Measurements from ENCODE around the gene TMEM37.

TMEM37 gene

DNA sequence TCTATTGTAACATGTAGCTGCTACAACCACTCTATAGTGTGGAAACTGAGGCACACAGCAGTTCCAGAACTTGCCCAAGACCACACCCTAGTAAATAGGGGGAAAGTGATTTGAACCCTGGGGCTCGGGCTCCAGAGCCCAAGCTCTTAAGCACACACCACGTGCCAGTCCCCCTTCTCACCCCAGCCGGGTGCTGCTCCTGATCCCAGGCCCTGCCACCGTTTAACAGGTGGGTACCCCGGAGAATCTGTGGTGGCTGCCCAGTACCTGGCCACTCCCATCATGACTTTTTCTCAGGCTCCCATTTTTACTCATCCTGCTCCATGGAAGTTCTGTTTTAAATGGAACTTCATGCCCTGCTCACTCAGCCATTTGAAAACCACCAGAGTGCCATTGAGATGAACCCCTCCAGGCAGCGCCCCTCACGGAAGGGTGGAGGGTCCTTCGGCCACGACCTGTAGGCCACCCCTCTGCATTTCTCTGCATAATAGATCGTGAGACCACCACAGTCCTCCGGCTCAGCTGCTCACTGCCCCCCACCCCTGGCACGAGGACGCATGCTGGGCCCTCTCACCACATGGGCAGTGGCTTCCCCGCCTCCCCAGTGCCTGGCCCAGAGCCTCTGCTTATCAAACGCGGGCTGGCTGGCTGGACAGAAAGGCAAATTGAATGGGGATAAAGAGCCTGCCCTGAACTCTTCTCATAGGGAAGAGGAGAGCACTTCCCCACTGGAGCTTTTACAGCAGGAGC lies 42.1 kb downstream of the TMEM37 start:
- no peak for DNase-seq (ENCODE audit: low read depth, low spot score)
- H3K4me3 ChIP-seq (ENCODE audit: low read length), result no peak overlapping the region

DNA sequence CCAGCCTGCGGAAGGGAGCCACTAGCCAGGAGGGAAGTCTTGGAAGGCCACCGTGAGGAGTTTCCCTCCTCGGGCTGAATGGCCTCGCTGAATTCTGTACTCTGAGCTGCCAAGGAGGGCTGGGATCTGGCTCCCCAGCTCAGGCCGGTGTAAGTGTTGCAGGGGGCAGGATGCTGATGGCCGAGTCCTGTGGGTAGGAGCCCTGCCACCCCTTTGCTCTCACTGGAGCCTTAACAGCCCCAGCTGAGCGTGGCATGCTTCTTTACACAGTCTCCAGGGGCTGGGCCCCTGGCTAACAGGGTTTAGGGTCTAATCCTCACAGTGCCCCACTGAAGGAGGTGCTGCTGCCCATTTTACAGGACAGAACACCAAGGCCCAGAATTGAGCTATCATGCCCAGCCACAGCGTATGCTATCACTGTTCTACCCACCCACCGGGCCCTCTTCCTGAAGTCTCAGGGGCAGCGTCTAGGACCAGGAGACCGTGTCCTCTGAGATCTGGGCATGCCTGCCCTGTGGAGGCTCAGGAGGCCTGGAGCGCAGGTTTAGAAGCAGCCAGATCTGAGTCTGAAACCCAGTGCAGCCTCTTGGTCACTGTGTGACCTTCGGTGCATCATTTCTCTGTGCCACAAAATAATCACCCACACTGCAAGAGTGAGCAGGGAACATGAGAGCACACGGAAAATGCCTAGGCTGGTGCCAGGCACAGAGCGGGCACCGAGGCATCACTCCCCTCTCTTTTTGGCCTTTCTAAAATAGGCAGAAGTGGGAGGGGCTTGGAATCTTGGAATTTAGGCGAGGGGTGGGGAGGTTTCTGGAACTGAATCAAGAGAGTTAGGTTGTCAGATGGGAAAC lies 42.9 kb downstream of the TMEM37 start:
- no peak for DNase-seq (ENCODE audit: low read depth, low spot score)
- H3K4me3 ChIP-seq (ENCODE audit: low read length), result no peak overlapping the region

DNA sequence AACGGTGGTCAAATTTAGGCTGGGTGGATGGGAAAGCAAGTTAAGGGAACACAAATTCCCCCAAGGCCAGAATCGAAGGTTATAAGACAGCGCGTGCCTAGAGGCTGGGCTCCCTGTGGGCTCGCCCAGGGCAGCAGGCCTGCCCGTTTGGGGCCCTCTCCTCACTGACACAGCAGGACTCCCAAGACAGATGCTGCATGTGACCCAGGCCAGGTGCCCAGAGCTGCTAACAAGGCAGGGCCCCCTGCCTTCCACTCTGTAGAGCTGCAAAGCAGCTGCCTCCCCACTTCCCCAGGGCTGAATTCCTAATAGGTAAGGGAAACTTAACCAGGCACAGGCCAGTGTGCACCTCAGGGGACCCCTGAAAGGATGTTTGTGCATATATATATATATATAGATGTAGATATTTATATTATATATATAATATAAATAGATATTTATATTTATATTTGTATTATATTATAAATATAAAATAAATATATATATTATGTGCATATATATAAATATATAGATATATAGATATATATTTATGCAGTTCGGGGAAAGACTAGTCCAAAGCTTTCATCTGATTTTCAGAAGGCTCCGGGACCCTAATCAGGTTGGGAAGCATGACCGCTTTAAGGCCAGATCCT lies 43.7 kb downstream of the TMEM37 start:
- DNase-seq (ENCODE audit: low read depth, low spot score), result no peak
- no peak overlapping the region for H3K4me3 ChIP-seq (ENCODE audit: low read length)

DNA sequence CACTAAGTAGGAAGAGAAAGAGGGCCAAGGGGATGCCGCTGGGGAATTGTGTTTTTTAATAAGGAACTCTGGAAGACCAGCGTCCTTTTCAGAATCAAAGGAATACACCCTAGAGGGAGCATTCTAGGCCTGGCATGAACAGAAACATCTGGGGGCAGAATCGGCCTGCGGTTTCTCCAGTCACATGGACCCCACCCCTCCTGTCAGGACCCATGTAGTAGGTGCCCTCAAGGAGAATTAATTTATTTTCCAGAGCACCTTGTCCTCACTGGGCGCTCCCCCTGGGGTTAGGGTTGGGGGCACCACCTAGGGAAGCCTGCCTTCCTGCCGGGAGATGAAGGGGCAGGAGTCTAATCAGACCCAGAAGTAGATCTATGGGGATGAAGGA lies 44.2 kb downstream of the TMEM37 start:
- DNase-seq (ENCODE audit: low read depth, low spot score), result no peak
- no peak overlapping the region for H3K4me3 ChIP-seq (ENCODE audit: low read length)

DNA sequence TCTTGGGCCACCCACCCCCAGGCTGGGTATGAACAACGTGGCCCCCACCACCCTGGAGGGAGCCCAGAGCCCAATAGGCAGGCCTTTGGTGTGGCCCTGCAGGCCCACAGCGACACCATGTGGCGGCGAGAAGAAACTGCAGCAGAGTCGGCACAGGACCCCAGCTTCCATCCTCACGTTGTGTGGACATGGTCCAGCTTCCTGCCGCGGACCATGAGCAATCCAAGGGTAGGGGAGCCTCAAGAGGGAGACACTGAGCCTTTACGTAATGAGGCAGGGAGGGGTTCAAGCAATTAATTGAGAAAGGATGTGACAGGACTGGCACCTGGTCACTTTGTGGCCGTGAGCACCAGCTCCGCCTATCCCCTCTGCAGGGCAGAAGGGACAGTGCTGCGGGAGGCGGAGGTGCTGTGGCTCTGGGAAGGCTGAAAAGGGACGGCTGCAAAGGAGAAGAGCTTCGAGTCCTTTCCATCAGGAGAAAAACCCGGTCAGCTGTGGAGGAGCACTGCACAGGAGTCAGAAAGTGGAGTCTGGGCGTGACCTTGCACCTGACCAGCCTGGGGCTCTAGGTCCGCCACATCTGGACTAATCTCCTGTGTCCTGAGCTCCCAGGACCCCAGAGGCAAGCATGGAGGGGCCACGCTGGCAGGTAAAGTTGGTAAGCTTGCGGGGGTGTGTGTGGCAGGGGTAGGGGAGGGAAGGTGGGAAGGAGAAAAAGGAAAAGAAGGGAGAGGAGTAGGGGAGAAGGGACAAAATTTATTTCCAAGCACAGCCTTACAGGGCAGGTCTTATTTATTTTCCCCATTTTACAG lies 44.9 kb downstream of the TMEM37 start:
- no peak overlapping the region for H3K4me3 ChIP-seq (ENCODE audit: low read length)
- peak; percentile 11 for DNase-seq (ENCODE audit: low read depth, low spot score)

DNA sequence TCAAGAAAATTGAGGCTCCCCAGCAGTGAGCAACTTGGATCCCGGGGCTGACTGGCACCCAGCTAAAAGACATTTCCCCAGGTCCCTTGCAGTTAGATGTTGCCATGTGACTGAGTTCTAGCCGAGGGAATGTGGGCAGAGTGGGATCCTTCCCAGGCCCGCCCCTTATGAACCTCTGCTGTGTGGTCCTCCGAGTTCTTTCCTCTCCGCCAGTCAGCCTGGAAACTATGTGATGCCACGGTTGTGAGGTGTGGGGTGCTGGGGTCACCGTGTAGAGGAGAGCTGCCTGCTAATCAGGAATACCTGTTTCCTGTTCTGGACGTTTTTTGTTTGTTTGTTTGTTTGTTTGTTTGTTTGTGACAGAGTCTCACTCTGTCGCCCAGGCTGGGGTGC lies 45.5 kb downstream of the TMEM37 start:
- no peak overlapping the region for H3K4me3 ChIP-seq (ENCODE audit: low read length)
- DNase-seq (ENCODE audit: low read depth, low spot score), result no peak

DNA sequence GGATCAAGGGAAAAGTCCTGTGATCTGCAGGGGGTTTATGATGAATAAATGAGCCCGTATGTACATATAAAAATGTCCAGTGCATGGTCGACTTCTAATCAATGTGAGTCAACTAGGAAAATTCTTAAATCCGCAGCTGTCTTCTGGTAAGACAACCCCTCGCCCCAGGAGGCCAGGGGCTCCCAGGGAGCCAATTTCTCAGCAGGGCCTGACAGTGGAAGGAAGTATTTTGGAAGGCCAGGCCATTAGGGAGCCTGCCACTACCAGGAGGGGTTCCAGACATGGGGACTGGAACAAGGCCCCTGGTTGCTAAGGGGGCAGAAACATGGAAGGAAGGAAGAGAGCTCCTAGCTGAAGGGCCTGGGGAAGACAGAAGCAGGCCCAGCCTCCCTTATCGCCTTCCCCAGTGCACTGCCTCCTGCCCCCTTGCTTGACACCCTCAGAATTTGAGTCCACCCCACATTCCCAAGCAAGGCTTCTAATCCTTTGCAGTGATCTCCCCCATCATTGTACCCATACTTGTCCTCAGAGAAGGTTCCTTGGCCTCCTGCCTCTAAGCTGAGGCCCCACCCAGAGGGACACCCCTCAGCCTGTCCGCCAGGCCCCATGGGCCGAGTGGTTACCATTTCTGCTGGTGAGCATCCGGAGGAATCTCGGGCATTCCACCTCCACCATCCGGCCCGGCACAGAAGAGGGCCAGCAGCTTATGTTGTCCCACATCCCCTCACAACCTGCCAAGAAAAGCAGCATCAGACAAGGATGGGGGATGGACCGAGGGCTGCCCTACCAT lies 46.7 kb downstream of the TMEM37 start:
- no peak for DNase-seq (ENCODE audit: low read depth, low spot score)
- H3K4me3 ChIP-seq (ENCODE audit: low read length), result no peak overlapping the region

DNA sequence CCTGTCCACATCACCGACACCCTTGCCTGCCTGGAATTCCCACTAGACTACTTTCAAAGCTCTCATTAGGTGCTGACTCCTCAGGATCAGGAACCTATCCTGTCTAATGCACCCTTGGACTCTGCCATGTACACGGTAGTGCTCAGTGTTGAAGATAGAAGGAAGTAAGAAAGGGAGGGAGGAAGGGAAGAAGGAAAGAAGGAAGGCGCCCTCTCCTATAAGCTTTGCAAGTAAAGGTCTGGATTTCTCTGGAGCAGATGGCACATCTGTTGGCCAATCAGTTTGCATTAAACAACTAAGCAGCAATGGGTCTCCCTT lies 47.3 kb downstream of the TMEM37 start:
- no peak for DNase-seq (ENCODE audit: low read depth, low spot score)
- H3K4me3 ChIP-seq (ENCODE audit: low read length), result no peak overlapping the region

DNA sequence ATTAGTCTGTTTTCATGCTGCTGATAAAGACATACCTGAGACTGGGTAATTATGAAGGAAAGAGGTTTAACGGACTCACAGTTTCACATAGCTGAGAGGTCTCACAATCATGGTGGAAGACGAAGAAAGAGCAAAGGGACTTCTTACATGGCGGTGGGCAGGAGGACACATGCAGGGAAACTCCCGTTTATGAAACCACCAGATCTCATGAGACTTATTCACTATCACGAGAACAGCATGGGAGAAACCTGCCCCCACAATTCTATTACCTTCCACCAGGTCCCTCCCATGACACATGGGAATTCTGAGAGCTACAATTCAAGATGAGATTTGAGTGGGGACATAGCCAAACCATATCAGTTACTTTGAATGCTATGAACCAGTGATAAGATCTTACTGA lies 48.5 kb downstream of the TMEM37 start:
- no peak for DNase-seq (ENCODE audit: low read depth, low spot score)
- H3K4me3 ChIP-seq (ENCODE audit: low read length), result no peak overlapping the region

DNA sequence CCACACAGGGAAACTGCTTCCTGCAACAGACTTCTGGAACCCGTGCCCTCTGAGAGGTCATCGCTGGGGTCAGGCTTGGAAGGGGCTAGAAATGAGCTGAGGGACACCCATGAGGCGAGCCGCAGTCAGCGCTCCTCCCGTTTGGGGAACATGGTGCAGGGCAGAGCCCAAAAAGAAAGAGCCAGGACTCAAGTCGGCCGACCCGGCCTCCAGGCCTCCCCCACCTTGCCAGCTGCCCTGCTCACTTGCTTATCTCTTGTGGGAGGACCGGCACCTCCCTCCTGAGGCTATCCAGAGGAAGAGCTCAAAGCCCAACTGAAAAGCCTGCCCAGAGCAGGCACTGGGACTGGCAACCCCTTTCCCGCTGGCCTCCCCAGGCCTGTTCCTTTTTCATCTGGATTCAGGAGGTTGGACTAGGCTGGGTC lies 49.1 kb downstream of the TMEM37 start:
- DNase-seq (ENCODE audit: low read depth, low spot score), result no peak
- H3K4me3 ChIP-seq (ENCODE audit: low read length), result no peak overlapping the region

DNA sequence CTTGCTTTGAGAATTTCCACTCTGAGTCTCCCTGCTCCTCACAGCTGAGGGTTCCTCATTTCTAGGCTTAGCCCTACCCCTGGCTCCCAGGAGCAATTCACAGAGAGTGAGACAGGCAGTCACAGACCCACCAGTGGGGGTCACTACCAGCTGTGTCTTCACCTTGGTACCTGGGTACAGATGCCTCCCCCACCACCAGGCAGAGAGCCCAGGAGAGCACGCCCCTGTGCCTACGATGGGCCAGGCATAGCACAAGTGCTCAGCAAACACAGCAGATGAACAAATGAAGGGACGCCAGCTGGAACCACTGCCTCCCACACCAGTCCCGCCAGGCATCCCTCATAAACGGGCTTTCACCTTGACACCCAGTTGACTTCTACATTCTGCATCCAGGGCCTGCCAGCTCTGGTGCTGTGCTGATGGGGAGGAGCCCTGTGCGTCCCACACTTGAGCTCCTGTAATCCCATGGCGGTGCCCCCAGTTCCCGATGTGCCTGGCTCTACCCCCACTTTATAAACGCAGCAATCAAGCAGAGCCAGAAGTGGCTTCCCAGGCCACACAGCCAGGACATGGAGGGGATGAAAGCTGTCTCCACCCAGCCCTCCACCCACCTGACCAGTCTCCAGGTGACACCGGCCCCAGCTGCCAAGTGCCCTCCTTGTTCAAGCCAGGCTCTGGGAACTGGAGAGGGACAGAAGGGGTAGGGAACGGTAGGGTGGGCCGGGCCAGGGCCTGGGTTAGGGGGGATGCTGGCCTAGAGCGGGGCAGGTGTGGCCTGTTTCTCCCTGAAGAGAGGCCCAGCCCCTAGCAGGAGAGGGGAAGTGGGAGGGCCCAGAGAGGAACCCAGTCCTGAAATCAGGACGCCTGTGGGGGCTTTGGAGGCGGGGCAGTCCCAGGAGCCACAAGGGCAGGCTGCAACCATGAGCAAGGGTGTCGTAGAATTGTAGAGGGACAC lies 50.1 kb downstream of the TMEM37 start:
- H3K4me3 ChIP-seq (ENCODE audit: low read length), result no peak overlapping the region
- no peak for DNase-seq (ENCODE audit: low read depth, low spot score)

DNA sequence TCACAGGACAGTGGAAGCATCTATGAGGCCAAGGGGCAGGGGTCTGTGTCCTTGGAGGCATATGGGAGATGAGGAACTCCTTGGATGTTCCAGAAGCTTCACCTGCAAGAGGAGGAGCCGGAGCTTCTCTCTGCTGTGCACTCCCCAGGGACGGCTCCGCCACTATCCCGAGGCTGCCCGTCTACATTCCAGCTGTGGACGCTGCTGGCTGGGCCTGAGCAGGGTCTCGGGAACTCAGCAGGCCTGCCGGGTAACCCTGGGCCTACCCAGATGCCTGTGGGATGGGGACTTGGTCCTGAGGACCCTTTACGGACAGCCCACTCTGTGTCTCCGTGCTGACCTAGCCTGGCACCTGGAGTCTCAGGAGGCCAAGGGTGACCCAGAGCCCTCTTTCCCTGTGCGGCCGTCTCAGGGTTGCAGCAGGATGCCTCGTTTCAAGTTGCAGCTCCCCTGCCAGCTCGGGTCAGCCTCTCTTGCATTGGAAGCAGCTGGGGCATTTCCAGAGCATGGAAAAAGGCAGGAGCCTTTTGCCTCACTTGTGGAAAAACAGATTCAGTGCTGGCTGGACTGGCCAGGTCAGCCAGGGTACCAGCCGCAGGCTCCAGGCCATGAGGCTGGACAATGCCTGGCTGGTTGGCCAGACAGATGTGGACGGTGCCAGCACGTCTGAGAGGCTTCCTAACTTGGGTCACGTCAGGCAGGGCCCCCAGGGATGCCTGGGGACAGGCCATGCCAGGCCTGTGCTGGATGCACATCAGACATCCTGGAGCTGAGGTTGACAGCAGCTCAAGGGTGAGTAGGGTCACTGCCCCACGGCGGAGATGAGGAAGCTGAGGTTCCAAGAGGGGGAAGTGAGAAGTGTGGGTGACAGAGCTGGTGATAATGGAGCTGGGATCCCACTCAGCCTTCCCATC lies 51.1 kb downstream of the TMEM37 start:
- H3K4me3 ChIP-seq (ENCODE audit: low read length), result no peak overlapping the region
- no peak for DNase-seq (ENCODE audit: low read depth, low spot score)

DNA sequence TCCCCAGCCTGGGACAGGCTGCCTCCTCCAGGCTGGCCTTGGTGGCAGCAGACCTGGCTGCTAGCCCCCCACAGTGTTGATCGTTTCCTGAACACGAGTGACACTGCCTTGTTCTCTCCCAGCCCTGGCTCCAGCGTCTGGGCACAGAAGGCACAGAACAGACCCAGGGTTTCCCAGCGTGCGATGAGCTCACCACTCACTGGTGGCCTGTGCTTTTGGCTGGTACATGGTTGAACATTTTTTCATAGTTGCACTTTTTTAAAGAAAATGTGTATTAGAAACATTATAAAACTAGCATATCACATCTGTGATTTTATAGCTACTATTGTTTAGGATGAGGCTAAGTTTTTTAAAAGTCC lies 51.7 kb downstream of the TMEM37 start:
- no peak for DNase-seq (ENCODE audit: low read depth, low spot score)

DNA sequence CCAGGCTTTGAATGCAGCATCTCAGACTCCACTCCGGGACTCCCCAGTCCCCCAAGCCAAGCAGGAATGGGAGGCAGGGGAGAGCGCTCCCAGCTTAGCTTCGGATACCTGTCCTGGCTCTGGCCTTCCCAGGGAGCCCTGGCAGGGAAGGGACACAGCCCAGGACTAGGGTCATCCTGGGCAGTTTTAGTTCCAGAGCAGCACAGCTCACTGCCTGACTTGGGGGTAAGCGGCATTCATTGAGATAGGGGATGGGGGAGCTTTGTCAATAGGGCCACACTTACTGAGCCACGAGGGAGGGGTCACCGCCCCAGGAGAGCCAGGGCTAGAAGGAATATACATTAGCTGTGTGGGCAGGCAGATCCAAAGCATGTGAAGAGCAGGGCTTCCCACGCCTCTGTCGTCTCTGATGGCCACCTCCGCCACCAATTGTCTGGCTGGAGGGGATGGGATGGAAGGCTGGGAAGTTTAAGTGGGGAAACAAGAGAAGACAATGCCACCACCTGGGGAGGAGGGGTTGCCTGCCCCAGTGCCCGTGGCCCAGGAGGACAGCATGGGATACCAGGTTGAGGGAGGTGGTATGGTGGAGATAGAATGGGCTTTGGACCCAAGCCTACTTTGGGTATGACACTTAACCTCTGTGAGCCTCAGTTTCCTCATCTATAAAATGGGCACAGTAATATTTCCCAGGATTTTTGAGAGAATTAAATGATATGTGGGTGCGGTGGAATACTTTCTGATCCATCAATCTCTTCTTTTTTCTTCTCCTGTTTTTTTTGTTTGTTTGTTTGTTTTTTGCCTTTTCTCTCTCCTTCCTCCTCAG lies 52.5 kb downstream of the TMEM37 start:
- no peak for DNase-seq (ENCODE audit: low read depth, low spot score)
- no peak overlapping the region for H3K4me3 ChIP-seq (ENCODE audit: low read length)

More for the DNA sequence above, 51.7 kb downstream of the TMEM37 start:
- no peak overlapping the region for H3K4me3 ChIP-seq (ENCODE audit: low read length)

DNA sequence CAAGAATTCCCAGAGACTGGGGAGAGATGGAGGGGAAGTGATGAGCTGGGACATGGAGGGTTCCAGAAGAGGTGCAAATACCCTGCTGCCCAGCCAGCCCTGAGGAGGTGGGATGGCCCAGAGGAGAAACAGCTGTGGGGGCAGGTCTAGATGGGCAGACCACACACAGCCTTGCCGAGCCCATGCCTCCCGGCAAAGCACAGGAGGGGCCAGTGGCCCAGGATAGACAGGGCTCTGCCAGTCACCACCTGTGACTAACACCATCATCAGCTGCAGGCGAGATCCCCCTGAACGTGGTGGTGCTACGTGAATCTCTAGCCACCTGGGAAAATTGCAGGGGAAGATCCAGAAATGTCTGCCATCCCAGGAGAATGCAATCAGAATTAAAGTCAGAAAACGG lies 53.2 kb downstream of the TMEM37 start:
- DNase-seq (ENCODE audit: low read depth, low spot score), result no peak
- no peak overlapping the region for H3K4me3 ChIP-seq (ENCODE audit: low read length)
